ENCODE data around the gene OPRM1.
"Not testable (repeated sequence)": the region's sequence is repeated elsewhere in the genome, so short reads cannot be mapped to it uniquely, and the experiment has no call there.

Gene OPRM1

DNA sequence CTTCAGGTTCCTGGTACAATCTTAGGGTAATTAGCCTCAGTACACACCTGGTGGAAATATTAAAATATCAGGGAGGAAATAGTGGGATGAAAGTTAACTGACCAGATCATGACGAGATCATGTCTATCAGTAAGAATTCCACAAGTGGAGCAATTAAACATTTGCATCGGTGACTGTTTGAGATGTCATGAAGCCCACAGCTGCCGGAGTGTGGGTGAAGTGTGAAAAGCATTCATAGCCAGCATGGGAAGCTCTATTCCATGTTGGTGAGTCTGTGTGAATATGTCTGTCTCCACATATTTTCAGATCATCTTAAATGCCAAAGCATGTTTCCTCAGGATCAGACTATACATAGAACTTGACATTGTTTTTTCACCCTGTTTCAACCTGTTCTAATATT, 174.7 kb downstream of the OPRM1 start:
- no peak for DNase-seq

DNA sequence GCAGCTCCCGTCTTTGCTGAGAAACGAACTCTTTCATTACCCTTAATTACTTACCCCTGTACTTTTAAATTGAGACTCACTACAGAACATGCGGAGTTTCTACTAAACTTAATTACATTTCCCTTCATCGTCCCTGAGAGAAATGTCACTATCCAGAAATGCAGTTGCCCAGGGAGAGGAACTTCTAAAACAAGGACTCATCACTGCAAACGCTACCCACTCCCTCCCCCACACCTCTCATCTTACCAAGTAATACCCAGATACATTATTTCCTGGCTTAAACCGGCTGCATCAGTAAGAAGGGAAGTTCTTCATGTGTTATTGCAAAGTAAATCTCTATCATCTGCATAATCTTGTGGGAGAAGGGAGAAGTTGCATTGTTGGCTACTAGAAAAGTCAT, 179.3 kb downstream of the OPRM1 start:
- DNase-seq: no peak

DNA sequence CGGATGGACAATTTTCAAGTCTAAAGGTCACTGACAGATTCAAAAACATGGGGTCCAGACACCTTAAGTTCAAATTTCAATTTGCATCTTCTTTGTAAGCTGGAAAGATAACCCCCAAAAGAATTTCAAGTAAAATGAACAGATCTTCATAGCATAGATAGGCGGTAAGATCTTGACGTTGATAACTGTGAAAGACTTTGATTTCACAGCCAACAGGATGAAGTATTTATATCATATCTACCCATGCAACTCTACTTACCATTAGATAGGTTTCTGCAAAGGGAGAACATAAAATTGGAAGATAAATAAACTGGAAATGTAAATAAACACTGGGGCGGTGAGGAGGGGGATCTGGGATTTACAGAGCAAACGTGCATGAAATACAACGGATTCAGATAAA, 179.7 kb downstream of the OPRM1 start:
- no peak for DNase-seq

DNA sequence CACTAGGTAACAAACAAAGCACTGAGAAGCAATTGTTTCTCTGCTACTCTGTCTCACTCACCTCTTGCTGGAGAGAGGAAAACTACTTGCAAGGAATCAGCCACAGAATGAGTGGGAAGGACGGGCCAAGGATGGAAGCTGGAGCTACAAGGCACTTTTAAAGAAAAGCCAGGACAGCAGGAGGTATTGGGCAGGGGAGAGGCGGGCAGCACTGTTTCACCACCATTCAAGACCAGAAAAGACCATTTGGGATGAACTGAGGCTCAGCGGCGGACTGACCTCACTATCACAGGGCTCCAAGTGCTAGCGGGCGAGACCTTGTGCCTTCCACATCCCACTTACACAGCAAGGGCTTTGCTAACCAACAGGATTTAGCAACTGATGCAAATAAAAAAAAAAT, 180.2 kb downstream of the OPRM1 start:
- no peak for DNase-seq

DNA sequence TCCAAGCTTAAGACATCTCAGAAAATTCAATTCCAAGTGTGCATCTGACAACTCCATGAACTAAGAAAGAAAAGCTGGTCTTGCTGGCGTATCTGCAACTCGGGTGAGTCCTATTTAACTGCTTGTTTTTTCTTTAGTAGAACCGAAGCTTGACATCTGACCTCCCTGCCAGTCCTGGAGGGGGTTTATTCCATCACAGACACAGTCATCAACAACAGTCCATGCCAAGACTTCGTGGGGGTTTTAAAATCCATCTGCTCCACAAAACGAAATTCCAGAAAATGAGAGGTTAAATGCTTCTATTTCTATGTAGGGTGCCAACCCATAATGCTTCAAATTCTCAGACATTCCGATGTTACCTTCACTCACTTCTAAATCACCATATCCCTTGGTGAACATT, 183.7 kb downstream of the OPRM1 start:
- DNase-seq: no peak

DNA sequence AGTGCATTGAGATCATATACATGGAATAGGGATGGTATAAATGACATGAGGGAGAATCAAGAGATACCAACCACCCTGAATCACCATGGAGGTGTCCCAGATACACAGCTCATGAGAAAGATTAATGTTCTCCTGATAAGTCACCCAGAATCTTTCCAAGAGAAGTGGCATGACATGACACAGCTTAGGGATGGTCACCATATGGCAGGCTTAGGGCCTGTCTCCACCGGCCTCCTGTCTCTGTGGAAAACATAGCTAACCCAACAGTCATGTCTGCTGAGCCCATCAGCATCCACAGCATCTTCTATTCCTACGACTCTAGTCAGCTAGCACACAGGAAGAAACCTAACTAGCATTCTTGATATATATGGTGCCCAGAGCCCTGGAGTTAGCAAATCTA, 184.3 kb downstream of the OPRM1 start:
- no peak for DNase-seq

DNA sequence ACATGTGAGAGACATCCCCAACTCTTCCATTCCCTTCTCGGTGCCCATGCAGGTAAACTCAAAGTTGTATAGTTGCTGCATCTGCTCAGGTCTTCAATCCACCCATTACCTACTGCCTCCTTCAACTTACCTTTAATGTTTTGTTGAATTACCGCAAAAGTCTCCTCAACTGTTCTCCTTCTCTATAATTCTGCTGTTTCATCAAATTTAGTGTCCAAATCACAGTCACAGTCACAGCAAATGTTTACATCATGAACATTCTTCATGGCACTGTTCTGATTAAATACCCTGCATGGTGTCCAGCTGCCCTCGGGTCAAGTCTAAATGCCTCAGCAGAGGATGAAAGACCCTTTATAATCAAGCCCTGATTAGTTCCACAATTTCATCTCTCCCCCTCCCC, 187.4 kb downstream of the OPRM1 start:
- DNase-seq: no peak

DNA sequence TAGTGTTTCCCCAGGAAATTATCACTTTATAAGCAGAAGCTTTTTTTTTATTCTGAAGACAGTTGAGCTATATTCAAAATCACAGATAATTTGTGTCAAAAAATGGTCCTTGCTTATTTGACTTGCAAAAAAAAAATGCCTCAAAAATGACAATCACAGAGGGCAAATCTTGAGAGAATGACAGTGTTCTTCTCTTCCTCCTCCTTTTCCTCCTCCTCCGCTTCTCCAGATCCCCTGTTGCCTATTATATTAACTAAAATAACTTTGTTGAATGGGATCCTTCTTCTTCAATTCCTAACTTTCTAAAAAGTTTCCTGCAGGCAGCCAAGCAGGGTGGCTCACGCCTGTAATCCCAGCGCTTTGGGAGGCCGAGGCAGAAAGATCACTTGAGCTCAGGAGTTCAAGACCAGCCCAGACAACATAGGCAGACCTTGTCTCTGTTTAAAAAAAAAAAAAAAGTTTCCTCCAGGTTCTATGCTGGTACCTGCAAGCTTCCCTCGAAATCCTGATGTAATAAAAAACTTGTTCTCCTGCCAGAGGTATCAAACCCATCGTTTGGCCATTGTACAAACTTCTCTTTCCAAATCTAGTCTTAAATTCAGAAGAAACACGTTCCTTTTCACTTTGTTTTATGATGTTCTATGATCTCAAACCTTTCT, 189.0 kb downstream of the OPRM1 start:
- no peak for DNase-seq

DNA sequence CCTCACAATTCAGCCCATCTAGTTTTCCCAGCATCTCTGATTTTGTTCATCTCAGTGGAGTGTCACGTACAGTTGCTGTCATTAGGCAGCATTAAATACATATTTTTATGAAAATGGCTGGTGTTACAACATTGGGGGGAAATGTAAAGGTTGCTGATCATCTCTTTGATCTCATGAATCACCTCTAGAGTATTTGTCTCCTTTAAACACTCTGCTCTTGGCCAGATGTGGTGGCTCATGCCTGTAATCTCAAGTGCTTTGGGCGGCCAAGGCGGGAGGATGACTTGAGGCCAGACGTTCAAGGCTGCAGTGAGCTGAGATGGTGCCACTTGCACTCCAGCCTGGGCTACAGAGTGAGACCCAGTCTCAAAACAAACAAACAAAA, 189.5 kb downstream of the OPRM1 start:
- DNase-seq: no peak

DNA sequence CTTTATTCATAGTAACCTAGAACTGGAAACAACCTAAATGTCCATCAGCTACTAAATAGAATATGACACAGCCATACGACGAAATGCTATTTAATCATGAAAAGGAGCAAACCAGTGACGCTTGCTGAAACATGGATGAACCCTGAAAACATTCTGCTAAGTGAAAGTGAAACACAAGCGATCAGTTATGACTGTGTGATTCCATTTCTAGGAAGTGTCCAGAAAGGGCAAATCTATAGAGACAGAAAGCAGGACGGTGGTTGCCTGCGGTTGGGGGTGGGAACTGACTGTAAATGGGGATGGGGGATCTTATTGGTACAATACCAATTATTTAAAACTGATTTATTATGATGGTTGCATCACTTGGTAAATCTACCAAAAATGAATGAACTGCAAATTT, 190.7 kb downstream of the OPRM1 start:
- DNase-seq: no peak

DNA sequence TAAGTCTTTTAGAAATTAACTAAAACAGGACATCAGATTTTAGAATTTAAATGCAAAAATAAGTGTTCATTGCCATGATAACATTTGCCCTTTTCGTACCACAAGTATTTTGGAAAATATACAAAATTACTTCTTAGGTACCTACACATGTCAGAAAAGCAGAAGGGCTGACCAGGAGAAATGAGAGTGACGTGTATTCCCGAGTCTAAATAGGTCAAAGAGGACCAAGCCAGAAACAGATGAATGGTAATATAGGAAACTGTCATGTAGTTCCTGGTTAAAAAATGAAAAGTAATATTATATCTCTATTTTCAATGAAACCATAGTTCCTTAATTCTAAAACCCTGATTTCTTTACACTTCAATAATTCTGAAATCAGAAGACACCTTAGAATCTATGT, 191.4 kb downstream of the OPRM1 start:
- DNase-seq: no peak

DNA sequence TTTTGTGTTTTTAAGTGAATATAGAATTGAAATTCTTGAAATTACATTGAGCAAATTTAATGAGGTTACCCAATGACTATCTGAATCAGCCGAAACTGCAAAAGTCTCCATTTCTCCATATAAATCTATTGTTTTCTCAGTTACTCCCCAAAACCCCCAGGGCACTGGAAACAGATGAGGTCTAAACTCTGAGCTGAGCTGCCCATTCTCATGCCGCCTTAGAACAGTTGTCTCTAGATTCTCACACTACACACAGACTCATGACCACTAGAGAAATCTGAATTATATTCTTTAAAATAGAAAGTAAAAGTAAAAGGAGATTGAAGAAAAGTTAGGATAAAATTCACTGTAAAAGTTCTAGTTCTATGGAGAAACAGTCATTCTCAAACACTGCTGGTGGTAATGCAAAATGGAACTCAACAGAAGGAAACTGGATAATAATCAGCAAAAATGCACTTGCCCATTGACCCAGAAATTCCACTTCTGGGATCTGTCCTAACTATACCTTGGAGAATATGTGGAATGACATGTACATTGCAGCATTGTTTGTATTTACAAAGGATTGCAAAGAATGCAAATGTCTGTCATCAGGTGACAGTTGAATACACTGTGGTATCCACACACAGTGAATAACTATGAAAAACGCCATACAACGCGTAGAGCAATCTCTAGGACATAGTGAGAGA, 192.0 kb downstream of the OPRM1 start:
- DNase-seq: no peak

DNA sequence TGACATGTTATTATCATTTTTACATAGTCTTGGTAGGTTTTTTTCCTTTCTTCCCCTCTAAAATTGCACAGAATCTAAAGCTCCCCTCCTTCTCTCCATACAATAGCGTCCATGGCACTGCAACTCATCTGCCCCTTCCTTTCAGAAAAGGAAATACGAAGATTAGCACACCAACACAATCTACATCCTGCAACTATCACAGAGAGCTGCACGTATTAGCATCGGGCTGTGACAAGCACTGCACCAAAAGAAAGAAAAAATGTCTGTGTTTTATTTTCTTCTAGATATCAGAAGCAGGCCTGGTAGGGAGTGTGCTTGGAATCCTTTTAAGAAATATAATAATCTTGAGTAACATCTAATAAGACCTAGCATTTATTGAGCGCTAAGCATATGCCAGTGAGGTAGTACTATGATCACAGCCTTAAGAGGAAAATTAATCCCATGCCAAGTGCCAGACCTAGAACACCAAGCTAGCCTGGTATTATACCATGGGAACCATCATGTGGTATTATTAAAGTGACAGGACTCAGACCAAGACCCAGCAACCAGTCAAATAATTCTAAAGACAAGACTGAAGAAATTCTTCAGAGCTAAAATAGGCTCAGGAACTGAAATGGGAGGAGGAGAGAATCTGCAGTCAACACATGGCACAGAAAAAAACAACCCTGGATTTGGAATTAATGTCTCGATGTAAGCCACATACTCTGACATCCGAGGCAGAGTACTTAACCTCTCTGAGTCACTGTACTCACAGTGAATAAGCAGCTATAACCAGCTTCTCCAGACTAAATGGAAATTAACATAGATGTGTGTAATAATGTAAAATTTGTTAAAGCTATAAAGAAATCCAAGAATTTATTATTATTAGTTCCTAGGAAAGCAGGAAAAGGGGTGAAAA, 193.2 kb downstream of the OPRM1 start:
- DNase-seq: no peak

DNA sequence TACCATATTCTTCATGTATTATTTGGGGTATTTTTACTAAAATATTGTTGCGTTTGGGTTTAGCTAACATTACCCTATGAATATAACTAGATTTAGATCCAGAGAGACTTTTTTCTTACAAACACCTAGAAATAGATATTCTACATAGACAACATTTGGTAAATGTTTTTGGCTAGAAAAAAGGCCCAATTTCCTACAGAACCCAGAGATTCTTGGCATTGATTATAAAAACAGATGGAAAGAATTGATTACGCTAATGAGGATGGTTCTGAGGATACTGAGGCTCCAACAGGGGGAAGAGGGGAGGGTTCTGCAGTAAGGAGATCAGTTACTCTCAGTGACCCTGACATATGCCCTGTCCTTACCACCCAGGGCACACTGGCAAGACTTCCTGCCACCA, 194.3 kb downstream of the OPRM1 start:
- DNase-seq: no peak

DNA sequence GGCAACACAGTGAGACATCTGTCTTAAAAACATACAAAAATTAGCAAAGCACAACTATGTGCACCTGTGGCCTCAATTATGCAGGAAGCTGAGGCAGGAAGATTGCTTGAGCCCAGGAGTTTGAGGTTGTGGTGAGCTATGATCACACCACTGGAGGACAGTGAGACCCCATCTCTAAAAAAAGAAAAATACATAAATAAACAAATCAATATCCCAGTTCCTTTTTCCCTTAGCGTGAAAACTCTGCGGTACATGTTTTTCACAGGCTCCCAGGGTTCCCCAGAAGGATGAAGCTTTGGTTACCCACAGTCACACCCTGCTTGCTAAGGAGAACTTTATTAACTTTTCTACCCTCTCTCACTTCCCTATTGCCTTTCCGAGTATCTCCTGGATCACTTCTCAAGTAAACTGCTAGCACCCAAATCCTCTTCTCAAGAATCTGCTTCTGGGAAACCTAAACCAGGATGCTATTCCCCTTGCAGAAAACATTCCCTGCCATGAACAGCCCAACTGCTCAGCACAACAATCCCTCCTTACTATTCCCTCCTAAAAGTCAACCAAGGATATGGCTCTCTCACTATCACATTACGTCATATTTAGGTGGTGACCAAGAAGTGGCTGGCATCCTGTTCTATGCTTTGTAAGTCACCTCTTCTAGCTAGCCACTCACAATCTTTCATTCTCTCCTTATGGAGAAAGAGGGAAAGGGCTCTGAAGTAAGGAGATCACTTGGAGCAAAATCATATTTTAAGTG, 195.2 kb downstream of the OPRM1 start:
- DNase-seq: no peak

DNA sequence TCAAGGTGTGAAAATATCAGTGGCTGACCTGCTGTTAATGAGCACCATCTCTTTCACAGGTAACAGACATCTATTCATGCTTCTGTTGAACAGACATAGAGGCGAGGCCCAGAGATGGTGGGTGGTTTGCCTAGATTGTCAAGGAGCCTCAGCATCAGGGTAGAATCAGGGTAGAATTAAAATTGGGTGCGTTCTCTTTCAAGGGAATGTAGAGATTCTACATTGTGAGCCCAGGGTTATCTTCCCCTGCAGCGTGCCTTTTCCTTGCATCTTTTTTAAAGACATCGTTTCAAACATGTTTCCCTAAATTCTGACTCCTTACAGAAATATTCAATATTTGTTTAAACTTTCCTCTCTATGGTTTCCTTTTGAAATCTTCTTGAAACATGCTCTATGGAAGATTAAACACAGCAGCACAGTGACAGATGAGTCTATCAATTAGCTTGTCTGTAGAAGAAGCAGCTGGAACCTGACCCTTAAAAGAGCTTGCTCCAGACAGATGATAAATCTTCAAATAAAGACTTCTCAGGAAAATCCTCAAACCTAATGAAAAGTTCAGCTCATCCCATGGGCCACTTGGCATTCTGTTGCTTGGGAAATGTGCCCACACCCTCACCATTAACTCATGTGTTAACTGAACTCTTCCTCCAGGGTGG, 197.7 kb downstream of the OPRM1 start:
- no peak for DNase-seq

DNA sequence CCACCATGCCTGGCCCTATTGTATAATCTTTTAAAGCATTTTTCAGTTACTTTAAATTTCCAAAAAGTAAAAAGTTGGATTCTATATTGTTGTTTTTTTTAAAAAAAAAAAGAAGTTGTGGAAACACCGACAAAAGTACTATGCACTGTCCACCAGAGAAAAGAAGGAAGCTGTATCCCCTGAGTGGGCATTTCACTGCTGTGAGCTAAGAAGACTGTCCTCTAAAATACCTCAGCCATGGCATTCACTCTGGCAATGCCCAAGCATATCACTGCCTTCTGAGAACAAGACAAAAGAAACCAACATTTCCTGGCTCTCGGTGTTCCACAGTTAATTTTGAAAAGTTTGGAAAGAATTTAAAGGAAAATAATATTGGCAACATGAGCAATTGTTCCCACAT, 199.8 kb downstream of the OPRM1 start:
- no peak for DNase-seq

DNA sequence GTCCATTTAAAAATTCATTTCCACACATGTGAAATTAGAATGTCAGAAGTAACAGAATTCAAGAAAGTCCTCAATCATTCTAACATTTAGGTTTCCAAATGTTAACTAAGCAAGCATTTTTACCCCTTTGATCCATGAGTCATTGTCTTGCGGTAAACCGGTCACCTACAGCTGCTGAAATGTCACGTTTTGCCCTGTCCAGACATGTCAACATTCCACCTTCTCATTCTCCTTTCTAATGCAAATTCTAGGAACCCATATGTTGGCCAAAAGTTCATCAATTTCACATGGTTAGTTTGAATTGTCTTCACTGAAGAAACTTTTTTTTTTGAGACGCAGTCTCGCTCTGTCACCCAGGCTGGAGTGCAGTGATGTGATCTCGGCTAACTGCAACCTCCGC, 200.4 kb downstream of the OPRM1 start:
- DNase-seq: no peak

DNA sequence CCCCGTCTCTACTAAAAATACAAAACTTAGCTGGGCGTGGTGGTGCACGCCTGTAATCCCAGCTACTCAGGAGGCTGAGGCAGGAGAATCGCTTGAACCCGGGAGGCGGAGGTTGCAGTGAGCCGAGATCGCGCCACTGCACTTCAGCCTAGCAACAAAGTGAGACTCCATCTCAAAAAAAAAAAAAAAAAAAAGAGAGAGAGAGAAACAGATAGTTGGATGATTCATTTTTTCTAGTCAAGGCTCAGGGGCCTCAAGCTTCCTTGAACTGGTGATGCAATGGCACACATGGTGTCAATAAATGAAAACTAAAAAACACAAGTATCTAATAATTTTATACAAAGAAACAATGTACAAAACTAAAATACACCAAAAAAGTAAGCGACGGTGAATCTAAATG, 202.0 kb downstream of the OPRM1 start:
- not testable (repeated sequence) for DNase-seq

DNA sequence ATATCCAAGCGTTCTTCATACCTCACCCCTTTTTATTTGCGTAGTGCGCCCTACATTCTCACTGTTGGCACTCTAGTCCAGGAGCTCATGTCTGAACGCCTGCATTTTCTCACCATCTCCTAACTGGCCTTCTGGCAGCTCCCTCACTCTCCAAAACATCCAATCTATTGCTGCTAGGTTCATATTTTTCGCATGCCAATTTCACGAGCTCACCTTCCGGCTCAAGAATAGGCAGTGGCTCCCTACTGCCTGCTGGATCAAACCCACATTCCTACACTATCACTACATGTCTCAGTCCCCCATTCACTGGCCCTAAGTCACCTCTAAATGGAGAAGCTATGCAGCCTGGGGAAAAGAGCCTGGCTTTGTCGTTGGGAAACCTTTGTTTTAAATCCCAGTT, 202.5 kb downstream of the OPRM1 start:
- DNase-seq: no peak

DNA sequence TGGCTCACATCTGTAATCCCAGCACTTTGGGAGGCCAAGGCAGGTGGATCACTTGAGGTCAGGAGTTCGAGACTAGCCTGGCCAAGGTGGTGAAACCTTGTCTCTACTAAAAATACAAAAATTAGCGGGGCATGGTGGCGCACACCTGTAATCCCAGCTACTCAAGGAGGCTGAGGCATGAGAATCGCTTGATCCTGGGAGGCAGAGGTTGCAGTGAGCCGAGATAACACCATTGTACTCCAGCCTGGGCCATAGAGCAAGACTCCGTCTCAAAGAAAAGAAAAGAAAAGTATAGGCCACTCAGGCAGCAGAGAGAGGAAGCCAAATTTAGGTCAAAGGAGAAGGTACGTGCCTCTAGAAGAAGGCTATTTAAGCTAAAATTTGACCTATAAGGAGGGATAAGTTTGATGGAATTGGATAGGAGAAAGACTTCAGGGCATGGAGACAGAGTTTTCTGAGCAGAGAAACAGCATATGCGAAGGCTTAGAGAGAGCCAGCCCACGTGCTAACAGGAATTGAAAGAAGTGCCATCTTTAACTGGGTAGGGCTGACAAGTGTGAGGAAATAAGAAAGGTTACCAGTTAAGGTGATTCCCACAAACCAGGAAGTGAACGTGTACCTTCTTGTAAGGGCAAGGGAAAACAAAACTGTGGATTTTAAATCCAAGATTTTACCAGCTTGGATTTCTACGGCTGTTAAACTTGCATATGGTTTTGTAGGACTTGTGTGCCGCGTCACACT, 203.7 kb downstream of the OPRM1 start:
- DNase-seq: no peak
